PFSK-1 (cell line): ENCODE data around the gene ZNF581.

ENCODE experiments used
- FOXP2 ChIP-seq: optimal IDR thresholded peaks from 2 replicates; pipeline ENCODE3; 2011; ENCODE audit warnings: borderline replicate concordance, control low read depth, inconsistent platforms; ENCODE audit not compliant: insufficient read depth; ENCODE audit errors: extremely low read length, extremely low read depth
- POLR2AphosphoS5 ChIP-seq: IDR thresholded peaks from 2 replicates; pipeline ENCODE4 v1.6.1; 2012; ENCODE audit warnings: low read depth, mild to moderate bottlenecking, control low read depth, low read length, moderate library complexity
- SIN3A ChIP-seq: IDR thresholded peaks from 2 replicates; pipeline ENCODE4 v1.6.1; 2012; ENCODE audit warnings: mild to moderate bottlenecking, low read length, moderate library complexity, borderline replicate concordance; ENCODE audit not compliant: insufficient read depth
- TAF1 ChIP-seq: IDR thresholded peaks from 2 replicates; pipeline ENCODE4 v1.6.1; 2012; ENCODE audit warnings: low read length, control low read depth, borderline replicate concordance; ENCODE audit not compliant: insufficient read depth
- TF ChIP-seq, protein P1 (sequence below), 2 experiments: IDR thresholded peaks; 2 replicates each; pipeline versions ENCODE4 v1.6.1 to v1.8.0; 2011 to 2012; ENCODE audit warnings: low read depth in 2 of 2, low read length in 2 of 2, control low read depth in 1 of 2, inconsistent platforms in 1 of 2, mild to moderate bottlenecking in 1 of 2, moderate library complexity in 1 of 2; ENCODE audit not compliant: insufficient read depth in 1 of 2

Gene ZNF581

DNA sequence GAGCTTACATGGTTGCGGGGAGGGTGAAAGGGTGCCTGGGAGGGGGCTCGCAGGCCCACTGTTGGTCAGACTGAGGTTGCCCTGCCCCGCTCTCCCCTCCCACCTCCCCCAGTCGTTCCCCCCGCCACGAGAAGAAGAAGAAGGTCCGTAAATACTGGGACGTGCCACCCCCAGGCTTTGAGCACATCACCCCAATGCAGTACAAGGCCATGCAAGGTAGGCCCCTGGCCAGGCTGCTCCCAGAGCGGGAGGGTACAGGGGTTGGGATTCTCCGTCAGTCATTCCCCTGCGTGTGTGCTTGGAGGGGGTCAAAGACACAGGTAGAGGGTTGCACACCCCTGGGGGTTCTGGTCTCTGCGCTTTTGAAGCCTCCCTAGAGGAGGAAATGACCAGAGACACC is 17.0 kb downstream of the ZNF581 start:
- TF ChIP-seq TAF1 (no peak), SIN3A (no peak), POLR2AphosphoS5 (no peak), FOXP2 (no peak)
- TF ChIP-seq, protein P1, sequence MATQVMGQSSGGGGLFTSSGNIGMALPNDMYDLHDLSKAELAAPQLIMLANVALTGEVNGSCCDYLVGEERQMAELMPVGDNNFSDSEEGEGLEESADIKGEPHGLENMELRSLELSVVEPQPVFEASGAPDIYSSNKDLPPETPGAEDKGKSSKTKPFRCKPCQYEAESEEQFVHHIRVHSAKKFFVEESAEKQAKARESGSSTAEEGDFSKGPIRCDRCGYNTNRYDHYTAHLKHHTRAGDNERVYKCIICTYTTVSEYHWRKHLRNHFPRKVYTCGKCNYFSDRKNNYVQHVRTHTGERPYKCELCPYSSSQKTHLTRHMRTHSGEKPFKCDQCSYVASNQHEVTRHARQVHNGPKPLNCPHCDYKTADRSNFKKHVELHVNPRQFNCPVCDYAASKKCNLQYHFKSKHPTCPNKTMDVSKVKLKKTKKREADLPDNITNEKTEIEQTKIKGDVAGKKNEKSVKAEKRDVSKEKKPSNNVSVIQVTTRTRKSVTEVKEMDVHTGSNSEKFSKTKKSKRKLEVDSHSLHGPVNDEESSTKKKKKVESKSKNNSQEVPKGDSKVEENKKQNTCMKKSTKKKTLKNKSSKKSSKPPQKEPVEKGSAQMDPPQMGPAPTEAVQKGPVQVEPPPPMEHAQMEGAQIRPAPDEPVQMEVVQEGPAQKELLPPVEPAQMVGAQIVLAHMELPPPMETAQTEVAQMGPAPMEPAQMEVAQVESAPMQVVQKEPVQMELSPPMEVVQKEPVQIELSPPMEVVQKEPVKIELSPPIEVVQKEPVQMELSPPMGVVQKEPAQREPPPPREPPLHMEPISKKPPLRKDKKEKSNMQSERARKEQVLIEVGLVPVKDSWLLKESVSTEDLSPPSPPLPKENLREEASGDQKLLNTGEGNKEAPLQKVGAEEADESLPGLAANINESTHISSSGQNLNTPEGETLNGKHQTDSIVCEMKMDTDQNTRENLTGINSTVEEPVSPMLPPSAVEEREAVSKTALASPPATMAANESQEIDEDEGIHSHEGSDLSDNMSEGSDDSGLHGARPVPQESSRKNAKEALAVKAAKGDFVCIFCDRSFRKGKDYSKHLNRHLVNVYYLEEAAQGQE (IDR thresholded peaks at IDR 0.05; ENCODE audit: insufficient read depth in 1 of 2, low read depth in 2 of 2, low read length in 2 of 2): no peak

GRCh38 chr19:55660991-55661390 is 17.5 kb downstream of the ZNF581 start:
- no peak for TF ChIP-seq POLR2AphosphoS5

DNA sequence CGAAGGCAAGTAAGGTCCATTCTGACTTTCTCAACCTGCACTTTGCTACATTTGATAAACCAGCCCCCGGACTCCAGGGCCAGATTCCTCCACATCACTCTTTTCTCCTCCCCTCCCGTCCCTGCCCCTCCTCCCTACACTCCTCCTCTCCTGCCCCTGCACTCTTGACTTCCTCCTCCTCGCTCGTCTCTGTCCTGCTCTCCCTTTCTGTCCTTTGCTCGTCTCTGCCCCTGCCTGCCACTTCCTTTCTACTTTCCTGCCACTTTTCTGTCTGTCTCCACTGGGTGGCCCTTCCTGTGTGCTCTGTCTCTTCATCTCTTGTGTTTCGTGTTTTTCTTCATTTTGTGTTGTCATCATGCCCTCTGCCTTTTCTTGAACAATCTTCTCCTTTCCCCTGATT is 18.4 kb downstream of the ZNF581 start:
- TF ChIP-seq SIN3A (no peak), TAF1 (no peak)

- TF ChIP-seq, protein P1 (IDR thresholded peaks at IDR 0.05; ENCODE audit: insufficient read depth in 1 of 2, low read depth in 2 of 2, low read length in 2 of 2): no peak
- TF ChIP-seq SIN3A (no peak), POLR2AphosphoS5 (no peak), TAF1 (no peak), FOXP2 (no peak)
Observed at GRCh38 chr19:55663846-55664536, 20.5 kb downstream of the ZNF581 start.

GRCh38 chr19:55666343-55667005 is 23.0 kb downstream of the ZNF581 start:
- TF ChIP-seq SIN3A: no peak
- TF ChIP-seq POLR2AphosphoS5: no peak
- TF ChIP-seq TAF1: no peak
- TF ChIP-seq, protein P1 (IDR thresholded peaks at IDR 0.05; ENCODE audit: insufficient read depth in 1 of 2, low read depth in 2 of 2, low read length in 2 of 2): no peak
- TF ChIP-seq FOXP2: no peak

DNA sequence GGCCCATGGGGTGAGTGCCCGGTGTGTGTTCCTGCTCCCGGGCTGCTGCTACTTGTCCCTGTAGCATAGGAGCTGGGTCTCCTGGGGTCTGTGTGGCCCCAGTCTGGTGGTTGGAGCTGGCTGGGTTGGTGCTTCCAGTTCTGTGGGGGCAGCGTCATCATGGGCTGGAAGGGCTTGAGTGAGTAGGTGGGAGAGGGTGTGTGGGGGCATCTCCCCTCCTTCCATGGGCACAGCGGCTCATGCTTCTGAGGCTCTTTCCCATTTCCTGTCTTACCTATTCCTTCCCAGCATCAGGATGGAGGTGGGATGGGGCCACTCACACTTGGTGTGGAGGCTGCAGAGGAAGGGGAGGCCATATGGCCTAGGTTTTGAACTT is 23.5 kb downstream of the ZNF581 start:
- TF ChIP-seq TAF1 (no peak), SIN3A (no peak), POLR2AphosphoS5 (no peak), FOXP2 (no peak)
- TF ChIP-seq, protein P1 (IDR thresholded peaks at IDR 0.05; ENCODE audit: insufficient read depth in 1 of 2, low read depth in 2 of 2, low read length in 2 of 2): no peak
